Activated T-cell treated with anti-CD3 and anti-CD28 coated beads for 48 hours (primary cell): Measurements from ENCODE around the gene IDUA.

ENCODE experiments used
- DNase-seq: peaks from one replicate; pipeline ENCODE4 v3.0.0-alpha.2; 2020; ENCODE audit warnings: low read depth

Gene IDUA

GRCh38 chr4:1015746-1016145 is 28.9 kb downstream of the IDUA start:
- DNase-seq: no peak

GRCh38 chr4:1017211-1017610 is 30.4 kb downstream of the IDUA start:
- DNase-seq: no peak

GRCh38 chr4:1017706-1018105 is 30.9 kb downstream of the IDUA start:
- DNase-seq: no peak

- DNase-seq: no peak
Measured at GRCh38 chr4:1018147-1019020, 31.5 kb downstream of the IDUA start.

GRCh38 chr4:1019320-1019719 is 32.5 kb downstream of the IDUA start:
- no peak for DNase-seq

- DNase-seq: no peak
Measured at GRCh38 chr4:1019729-1020470, 33.1 kb downstream of the IDUA start.

- DNase-seq: no peak
Measured at GRCh38 chr4:1021386-1022050, 34.7 kb downstream of the IDUA start.

GRCh38 chr4:1022051-1022738 is 35.4 kb downstream of the IDUA start:
- DNase-seq: no peak

GRCh38 chr4:1022739-1023066 is 35.9 kb downstream of the IDUA start:
- no peak for DNase-seq

- no peak for DNase-seq
Measured at GRCh38 chr4:1023075-1023640, 36.3 kb downstream of the IDUA start.

GRCh38 chr4:1023895-1024740 is 37.3 kb downstream of the IDUA start:
- no peak for DNase-seq

GRCh38 chr4:1024882-1025545 is 38.2 kb downstream of the IDUA start:
- DNase-seq: no peak

GRCh38 chr4:1026115-1026514 is 39.3 kb downstream of the IDUA start:
- peak; percentile 41 for DNase-seq

- no peak for DNase-seq
Measured at GRCh38 chr4:1027219-1027914, 40.5 kb downstream of the IDUA start.

GRCh38 chr4:1027915-1028238 is 41.0 kb downstream of the IDUA start:
- no peak for DNase-seq

GRCh38 chr4:1028574-1029220 is 41.9 kb downstream of the IDUA start:
- DNase-seq: no peak

- DNase-seq: no peak
Measured at GRCh38 chr4:1029529-1029928, 42.7 kb downstream of the IDUA start.

GRCh38 chr4:1030031-1030430 is 43.2 kb downstream of the IDUA start:
- no peak for DNase-seq

GRCh38 chr4:1030559-1030958 is 43.7 kb downstream of the IDUA start:
- no peak for DNase-seq

GRCh38 chr4:1031346-1031745 is 44.5 kb downstream of the IDUA start:
- no peak for DNase-seq
